ENCODE measurements around the gene F2RL1. TPM values are rescaled to one million over a fixed set of nuclear protein-coding genes. Genes with fewer than 3 reads are reported as not detected.
"Not testable (repeated sequence)": the region's sequence is repeated elsewhere in the genome, so short reads cannot be mapped to it uniquely, and the experiment has no call there.

F2RL1 gene
- total RNA-seq, 1 donor from 2014 or later: 6.6 TPM

DNA sequence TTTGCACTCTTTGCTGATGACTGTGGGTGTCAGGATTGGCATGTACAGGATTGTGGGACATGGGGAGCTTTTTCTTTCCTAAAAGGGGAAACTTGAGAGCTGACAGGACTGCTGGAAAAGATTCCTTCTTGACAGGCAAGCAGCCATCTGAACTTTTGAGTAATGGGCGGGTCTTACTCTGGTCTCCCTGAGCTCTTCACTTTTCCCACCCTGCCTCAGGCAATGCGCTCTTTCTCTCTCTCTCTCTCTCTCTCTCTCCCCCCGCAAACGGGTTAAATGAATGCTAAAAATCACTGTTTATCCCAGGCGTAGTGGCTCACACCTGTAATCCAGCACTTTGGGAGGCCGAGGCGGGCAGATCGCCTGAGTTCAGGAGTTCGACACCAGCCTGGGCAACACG, 37.1 kb upstream of the F2RL1 start:
- peak overlapping the region; percentile 77 for H3K27ac Mint-ChIP-seq
- no peaks in the 10 kb centered on the region for H3K36me3 Mint-ChIP-seq
- TF ChIP-seq, protein P1, sequence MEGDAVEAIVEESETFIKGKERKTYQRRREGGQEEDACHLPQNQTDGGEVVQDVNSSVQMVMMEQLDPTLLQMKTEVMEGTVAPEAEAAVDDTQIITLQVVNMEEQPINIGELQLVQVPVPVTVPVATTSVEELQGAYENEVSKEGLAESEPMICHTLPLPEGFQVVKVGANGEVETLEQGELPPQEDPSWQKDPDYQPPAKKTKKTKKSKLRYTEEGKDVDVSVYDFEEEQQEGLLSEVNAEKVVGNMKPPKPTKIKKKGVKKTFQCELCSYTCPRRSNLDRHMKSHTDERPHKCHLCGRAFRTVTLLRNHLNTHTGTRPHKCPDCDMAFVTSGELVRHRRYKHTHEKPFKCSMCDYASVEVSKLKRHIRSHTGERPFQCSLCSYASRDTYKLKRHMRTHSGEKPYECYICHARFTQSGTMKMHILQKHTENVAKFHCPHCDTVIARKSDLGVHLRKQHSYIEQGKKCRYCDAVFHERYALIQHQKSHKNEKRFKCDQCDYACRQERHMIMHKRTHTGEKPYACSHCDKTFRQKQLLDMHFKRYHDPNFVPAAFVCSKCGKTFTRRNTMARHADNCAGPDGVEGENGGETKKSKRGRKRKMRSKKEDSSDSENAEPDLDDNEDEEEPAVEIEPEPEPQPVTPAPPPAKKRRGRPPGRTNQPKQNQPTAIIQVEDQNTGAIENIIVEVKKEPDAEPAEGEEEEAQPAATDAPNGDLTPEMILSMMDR (IDR thresholded peaks at IDR 0.05; ENCODE audit: unreplicated experiment): no peak
- H3K9me3 Mint-ChIP-seq: no peaks in the 10 kb centered on the region
- H3K27me3 Mint-ChIP-seq (ENCODE audit: low read depth): no peaks in the 10 kb centered on the region
- H3K4me3 Mint-ChIP-seq: no peak overlapping the region
- no peak for DNase-seq (ENCODE audit: low spot score in 2 of 2, unreplicated experiment in 2 of 2)
- H3K4me1 Mint-ChIP-seq: peaks cover 15% of the 10 kb centered on the region

DNA sequence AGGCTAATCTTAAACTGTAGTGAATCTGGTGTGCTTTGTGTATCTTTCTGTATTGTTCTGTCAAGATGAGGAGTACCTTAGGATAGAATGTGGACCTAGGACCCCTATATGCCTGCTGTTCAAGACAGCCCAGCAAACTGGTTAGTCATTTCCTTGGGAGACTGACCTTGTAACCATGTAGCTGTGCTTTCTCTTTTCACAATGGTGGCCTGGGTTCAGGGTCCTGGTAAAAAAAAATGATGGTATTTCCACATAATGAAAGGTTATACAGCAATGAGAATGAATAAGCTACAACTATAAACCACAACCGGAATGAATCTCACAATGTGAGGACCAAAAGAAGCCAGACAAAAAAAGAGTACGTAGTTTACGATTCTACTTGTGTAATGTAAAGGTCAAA, 36.4 kb upstream of the F2RL1 start:
- Mint-ChIP-seq H3K4me1 (peaks cover 22% of the 10 kb centered on the region), H3K9me3 (no peaks in the 10 kb centered on the region), H3K36me3 (no peaks in the 10 kb centered on the region), H3K27me3 (ENCODE audit: low read depth) (no peaks in the 10 kb centered on the region), H3K27ac (peak overlapping the region; percentile 58), H3K4me3 (no peak overlapping the region)
- DNase-seq (ENCODE audit: low spot score in 2 of 2, unreplicated experiment in 2 of 2): no peak
- TF ChIP-seq, protein P1 (IDR thresholded peaks at IDR 0.05; ENCODE audit: unreplicated experiment): no peak

DNA sequence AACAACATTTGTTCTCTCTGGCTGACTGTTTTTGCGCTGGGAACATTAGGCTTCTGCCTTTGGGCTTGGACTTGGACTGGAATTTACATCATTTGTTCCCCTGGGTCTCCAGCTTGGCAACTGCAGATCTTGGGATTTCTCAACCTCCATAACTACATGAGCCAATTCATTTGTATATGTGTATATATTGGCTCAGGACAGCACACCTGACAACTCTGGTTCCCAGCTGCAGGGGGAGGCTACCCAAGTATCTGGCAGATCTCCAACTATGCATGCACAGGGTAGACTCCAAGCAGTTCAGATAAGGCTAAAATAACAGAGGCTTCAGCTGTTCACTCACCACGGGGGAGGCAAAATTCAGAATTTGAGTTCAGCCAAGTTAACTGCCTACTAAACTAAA, 31.6 kb upstream of the F2RL1 start:
- DNase-seq (ENCODE audit: low spot score in 2 of 2, unreplicated experiment in 2 of 2): peak in 1 of 2 experiments; percentile 39
- no peaks in the 10 kb centered on the region for H3K36me3 Mint-ChIP-seq
- peaks cover 47% of the 10 kb centered on the region for H3K4me1 Mint-ChIP-seq
- TF ChIP-seq, protein P1 (IDR thresholded peaks at IDR 0.05; ENCODE audit: unreplicated experiment): no peak
- no peak overlapping the region for H3K4me3 Mint-ChIP-seq
- H3K9me3 Mint-ChIP-seq: no peaks in the 10 kb centered on the region
- H3K27me3 Mint-ChIP-seq (ENCODE audit: low read depth): no peaks in the 10 kb centered on the region
- H3K27ac Mint-ChIP-seq: peak overlapping the region; percentile 81

DNA sequence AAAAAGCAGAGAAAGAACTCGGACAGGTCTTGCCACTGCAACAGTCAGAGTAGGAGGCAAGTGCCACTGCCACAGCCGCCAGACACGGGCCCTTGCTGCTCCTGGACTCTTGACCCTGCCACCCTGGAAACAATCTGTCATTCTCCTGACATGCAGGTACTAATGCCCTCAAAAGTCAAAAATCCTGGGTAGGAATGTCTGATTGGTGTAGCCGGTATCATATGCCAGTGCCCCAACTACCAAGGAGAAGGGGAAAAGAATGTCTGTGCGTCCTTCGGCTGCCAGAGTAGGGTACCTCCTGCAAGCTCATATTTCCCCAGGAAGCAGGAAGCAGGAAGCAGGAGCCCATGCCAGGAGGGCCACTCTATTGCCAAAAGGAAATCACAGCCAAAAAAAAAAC, 30.5 kb upstream of the F2RL1 start:
- Mint-ChIP-seq H3K27me3 (ENCODE audit: low read depth) (no peaks in the 10 kb centered on the region), H3K4me1 (peaks cover 44% of the 10 kb centered on the region), H3K4me3 (no peak overlapping the region), H3K36me3 (no peaks in the 10 kb centered on the region), H3K27ac (no peak overlapping the region), H3K9me3 (no peaks in the 10 kb centered on the region)
- DNase-seq (ENCODE audit: low spot score in 2 of 2, unreplicated experiment in 2 of 2): no peak
- TF ChIP-seq, protein P1 (IDR thresholded peaks at IDR 0.05; ENCODE audit: unreplicated experiment): no peak

DNA sequence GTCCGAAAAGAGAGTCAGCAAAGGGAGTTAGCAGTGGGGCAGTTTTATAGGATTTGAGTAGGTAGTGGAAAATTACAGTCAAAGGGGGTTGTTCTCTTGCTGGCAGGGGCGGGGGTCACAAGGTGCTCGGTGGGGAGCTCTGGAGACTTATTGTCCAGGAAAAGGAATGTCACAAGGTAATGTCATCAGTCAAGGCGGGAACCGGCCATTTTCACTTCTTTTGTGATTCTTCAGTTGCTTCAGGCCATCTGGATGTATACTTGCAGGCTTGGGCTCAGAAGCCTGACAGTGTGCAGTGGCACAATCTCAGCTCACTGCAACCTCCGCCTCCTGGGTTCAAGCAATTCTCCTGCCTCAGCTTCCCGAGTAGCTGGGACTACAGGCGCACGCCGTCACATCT, 29.6 kb upstream of the F2RL1 start:
- H3K4me1 Mint-ChIP-seq: peaks cover 44% of the 10 kb centered on the region
- H3K27me3 Mint-ChIP-seq (ENCODE audit: low read depth); H3K4me3 Mint-ChIP-seq; H3K9me3 Mint-ChIP-seq; H3K36me3 Mint-ChIP-seq; H3K27ac Mint-ChIP-seq; DNase-seq (ENCODE audit: low spot score in 2 of 2, unreplicated experiment in 2 of 2): not testable (repeated sequence)

DNA sequence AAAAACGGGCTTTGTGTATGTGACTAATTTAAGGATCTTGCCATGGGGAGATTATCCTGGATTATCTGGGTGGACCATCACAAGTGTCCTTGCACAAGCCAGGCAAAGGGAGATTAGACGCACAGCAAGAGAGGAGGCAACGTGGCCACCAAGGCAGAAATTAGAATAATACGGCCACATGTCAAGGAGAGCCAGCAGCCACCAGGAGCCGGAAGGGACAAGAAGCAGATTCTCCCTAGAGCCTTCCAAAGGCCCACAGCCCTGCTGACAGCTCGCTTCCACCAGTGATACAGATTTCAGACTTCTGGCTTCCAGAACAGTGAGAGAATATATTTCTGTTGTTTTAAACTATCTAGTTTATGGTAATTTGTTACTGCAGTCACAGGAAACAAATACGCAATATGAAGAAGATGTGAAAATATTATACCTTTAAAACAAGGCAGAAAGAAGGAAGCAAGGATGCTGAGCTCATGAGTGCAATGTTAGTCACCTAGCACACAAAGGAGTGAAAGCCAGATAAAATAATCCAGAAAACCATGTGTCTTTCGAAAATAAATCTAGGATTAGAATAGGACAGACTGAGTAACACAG, 28.7 kb upstream of the F2RL1 start:
- DNase-seq (ENCODE audit: low spot score in 2 of 2, unreplicated experiment in 2 of 2): no peak
- H3K36me3 Mint-ChIP-seq: no peaks in the 10 kb centered on the region
- TF ChIP-seq, protein P1 (IDR thresholded peaks at IDR 0.05; ENCODE audit: unreplicated experiment): no peak
- no peaks in the 10 kb centered on the region for H3K27me3 Mint-ChIP-seq (ENCODE audit: low read depth)
- peak overlapping the region; percentile 76 for H3K27ac Mint-ChIP-seq
- H3K4me1 Mint-ChIP-seq: peaks cover 44% of the 10 kb centered on the region
- no peak overlapping the region for H3K4me3 Mint-ChIP-seq
- no peaks in the 10 kb centered on the region for H3K9me3 Mint-ChIP-seq

Data from mesothelial cell of epicardium (in vitro differentiated cells).